Measurements from ENCODE around the gene GRM7. TPM values are rescaled to one million over a fixed set of nuclear protein-coding genes. Genes with fewer than 3 reads are reported as not detected.

Gene GRM7
- total RNA-seq, 3 donors from 2014 or later = not detected

GRCh38 chr3:7264196-7264526 lies 403.2 kb downstream of the GRM7 start:
- DNase-seq (no peak), ATAC-seq (no peak)
- Mint-ChIP-seq H3K4me3 (no peak overlapping the region), H3K4me1 (ENCODE audit: low read depth) (no peaks in the 10 kb centered on the region), H3K27me3 (ENCODE audit: low read depth) (no peaks in the 10 kb centered on the region), H3K9me3 (peaks cover 4% of the 10 kb centered on the region), H3K36me3 (ENCODE audit: insufficient read depth) (no peaks in the 10 kb centered on the region)

- no peaks in the 10 kb centered on the region for H3K27me3 Mint-ChIP-seq (ENCODE audit: low read depth)
- ATAC-seq (no peak), DNase-seq (no peak)
- H3K4me1 Mint-ChIP-seq (ENCODE audit: low read depth) = no peaks in the 10 kb centered on the region
- no peaks in the 10 kb centered on the region for H3K36me3 Mint-ChIP-seq (ENCODE audit: insufficient read depth)
- H3K4me3 Mint-ChIP-seq = no peak overlapping the region
- peaks cover 4% of the 10 kb centered on the region for H3K9me3 Mint-ChIP-seq
Measured at GRCh38 chr3:7265736-7266135, 404.8 kb downstream of the GRM7 start.

- Mint-ChIP-seq H3K36me3 (ENCODE audit: insufficient read depth) (no peaks in the 10 kb centered on the region), H3K27me3 (ENCODE audit: low read depth) (no peaks in the 10 kb centered on the region), H3K9me3 (peaks cover 4% of the 10 kb centered on the region), H3K4me1 (ENCODE audit: low read depth) (no peaks in the 10 kb centered on the region), H3K4me3 (no peak overlapping the region)
- ATAC-seq (no peak), DNase-seq (no peak)
Measured at GRCh38 chr3:7266551-7266950, 405.6 kb downstream of the GRM7 start.

GRCh38 chr3:7270731-7271130 lies 409.8 kb downstream of the GRM7 start:
- H3K9me3 Mint-ChIP-seq = peaks cover 4% of the 10 kb centered on the region
- DNase-seq (no peak), ATAC-seq (no peak)
- no peak overlapping the region for H3K4me3 Mint-ChIP-seq
- no peaks in the 10 kb centered on the region for H3K36me3 Mint-ChIP-seq (ENCODE audit: insufficient read depth)
- no peaks in the 10 kb centered on the region for H3K27me3 Mint-ChIP-seq (ENCODE audit: low read depth)
- H3K4me1 Mint-ChIP-seq (ENCODE audit: low read depth) = no peaks in the 10 kb centered on the region

GRCh38 chr3:7271631-7272030 lies 410.7 kb downstream of the GRM7 start:
- Mint-ChIP-seq H3K27me3 (ENCODE audit: low read depth) (no peaks in the 10 kb centered on the region), H3K4me3 (no peak overlapping the region)
- ATAC-seq = no peak

GRCh38 chr3:7272203-7272602 lies 411.3 kb downstream of the GRM7 start:
- H3K4me3 Mint-ChIP-seq = no peak overlapping the region
- H3K27me3 Mint-ChIP-seq (ENCODE audit: low read depth) = no peaks in the 10 kb centered on the region
- H3K9me3 Mint-ChIP-seq = peaks cover 7% of the 10 kb centered on the region
- H3K36me3 Mint-ChIP-seq (ENCODE audit: insufficient read depth) = no peaks in the 10 kb centered on the region
- no peaks in the 10 kb centered on the region for H3K4me1 Mint-ChIP-seq (ENCODE audit: low read depth)
- no peak for ATAC-seq
- no peak for DNase-seq

More at GRCh38 chr3:7271631-7272030, 410.7 kb downstream of the GRM7 start:
- Mint-ChIP-seq H3K4me1 (ENCODE audit: low read depth) (no peaks in the 10 kb centered on the region), H3K9me3 (peaks cover 4% of the 10 kb centered on the region), H3K36me3 (ENCODE audit: insufficient read depth) (no peaks in the 10 kb centered on the region)
- no peak for DNase-seq

GRCh38 chr3:7275396-7275795 lies 414.5 kb downstream of the GRM7 start:
- no peaks in the 10 kb centered on the region for H3K4me1 Mint-ChIP-seq (ENCODE audit: low read depth)
- no peak overlapping the region for H3K4me3 Mint-ChIP-seq
- H3K27me3 Mint-ChIP-seq (ENCODE audit: low read depth) = peaks cover 3% of the 10 kb centered on the region
- no peak for ATAC-seq
- DNase-seq = no peak
- H3K36me3 Mint-ChIP-seq (ENCODE audit: insufficient read depth) = no peaks in the 10 kb centered on the region
- peaks cover 7% of the 10 kb centered on the region for H3K9me3 Mint-ChIP-seq

GRCh38 chr3:7280318-7280717 lies 419.4 kb downstream of the GRM7 start:
- no peak for ATAC-seq
- Mint-ChIP-seq H3K36me3 (ENCODE audit: insufficient read depth) (no peaks in the 10 kb centered on the region), H3K27me3 (ENCODE audit: low read depth) (peaks cover 3% of the 10 kb centered on the region), H3K4me1 (ENCODE audit: low read depth) (no peaks in the 10 kb centered on the region), H3K4me3 (no peak overlapping the region), H3K9me3 (peaks cover 3% of the 10 kb centered on the region)
- no peak for DNase-seq

GRCh38 chr3:7282988-7283387 lies 422.1 kb downstream of the GRM7 start:
- peaks cover 3% of the 10 kb centered on the region for H3K27me3 Mint-ChIP-seq (ENCODE audit: low read depth)
- H3K4me3 Mint-ChIP-seq = no peak overlapping the region
- no peaks in the 10 kb centered on the region for H3K4me1 Mint-ChIP-seq (ENCODE audit: low read depth)
- no peaks in the 10 kb centered on the region for H3K9me3 Mint-ChIP-seq
- no peaks in the 10 kb centered on the region for H3K36me3 Mint-ChIP-seq (ENCODE audit: insufficient read depth)
- ATAC-seq = no peak
- DNase-seq = no peak

- DNase-seq (no peak), ATAC-seq (no peak)
- no peaks in the 10 kb centered on the region for H3K4me1 Mint-ChIP-seq (ENCODE audit: low read depth)
- no peak overlapping the region for H3K4me3 Mint-ChIP-seq
- no peaks in the 10 kb centered on the region for H3K9me3 Mint-ChIP-seq
- no peaks in the 10 kb centered on the region for H3K36me3 Mint-ChIP-seq (ENCODE audit: insufficient read depth)
- H3K27me3 Mint-ChIP-seq (ENCODE audit: low read depth) = no peaks in the 10 kb centered on the region
Measured at GRCh38 chr3:7285505-7285904, 424.6 kb downstream of the GRM7 start.

- no peaks in the 10 kb centered on the region for H3K27me3 Mint-ChIP-seq (ENCODE audit: low read depth)
- H3K36me3 Mint-ChIP-seq (ENCODE audit: insufficient read depth) = no peaks in the 10 kb centered on the region
- no peak overlapping the region for H3K4me3 Mint-ChIP-seq
- DNase-seq = no peak
- peaks cover 4% of the 10 kb centered on the region for H3K4me1 Mint-ChIP-seq (ENCODE audit: low read depth)
- ATAC-seq = no peak
- no peaks in the 10 kb centered on the region for H3K9me3 Mint-ChIP-seq
Measured at GRCh38 chr3:7288133-7288532, 427.2 kb downstream of the GRM7 start.

GRCh38 chr3:7289121-7289520 lies 428.2 kb downstream of the GRM7 start:
- no peaks in the 10 kb centered on the region for H3K9me3 Mint-ChIP-seq
- peaks cover 4% of the 10 kb centered on the region for H3K4me1 Mint-ChIP-seq (ENCODE audit: low read depth)
- no peaks in the 10 kb centered on the region for H3K27me3 Mint-ChIP-seq (ENCODE audit: low read depth)
- DNase-seq = no peak
- H3K4me3 Mint-ChIP-seq = no peak overlapping the region
- H3K36me3 Mint-ChIP-seq (ENCODE audit: insufficient read depth) = no peaks in the 10 kb centered on the region
- no peak for ATAC-seq

- ATAC-seq (no peak), DNase-seq (no peak)
- Mint-ChIP-seq H3K36me3 (ENCODE audit: insufficient read depth) (no peaks in the 10 kb centered on the region), H3K27me3 (ENCODE audit: low read depth) (no peaks in the 10 kb centered on the region), H3K9me3 (no peaks in the 10 kb centered on the region), H3K4me3 (no peak overlapping the region), H3K4me1 (ENCODE audit: low read depth) (peaks cover 4% of the 10 kb centered on the region)
Measured at GRCh38 chr3:7290077-7290825, 429.3 kb downstream of the GRM7 start.

- H3K9me3 Mint-ChIP-seq = no peaks in the 10 kb centered on the region
- no peak for ATAC-seq
Measured at GRCh38 chr3:7292362-7292761, 431.4 kb downstream of the GRM7 start.

GRCh38 chr3:7293286-7293685 lies 432.4 kb downstream of the GRM7 start:
- no peaks in the 10 kb centered on the region for H3K9me3 Mint-ChIP-seq
- no peaks in the 10 kb centered on the region for H3K36me3 Mint-ChIP-seq (ENCODE audit: insufficient read depth)
- DNase-seq = no peak
- H3K4me3 Mint-ChIP-seq = no peak overlapping the region
- peaks cover 4% of the 10 kb centered on the region for H3K4me1 Mint-ChIP-seq (ENCODE audit: low read depth)
- H3K27me3 Mint-ChIP-seq (ENCODE audit: low read depth) = no peaks in the 10 kb centered on the region
- no peak for ATAC-seq

More at GRCh38 chr3:7292362-7292761, 431.4 kb downstream of the GRM7 start:
- no peaks in the 10 kb centered on the region for H3K27me3 Mint-ChIP-seq (ENCODE audit: low read depth)
- H3K4me1 Mint-ChIP-seq (ENCODE audit: low read depth) = peaks cover 4% of the 10 kb centered on the region
- no peak overlapping the region for H3K4me3 Mint-ChIP-seq
- no peak for DNase-seq
- H3K36me3 Mint-ChIP-seq (ENCODE audit: insufficient read depth) = no peaks in the 10 kb centered on the region

All from activated T-cell treated with anti-CD3 and anti-CD28 coated beads, Interleukin-2, amount 50 U/mL, for 4 hours (primary cell).